WTC11 (cell line): Measurements from ENCODE around the gene PPM1B. TPM values are rescaled to one million over a fixed set of nuclear protein-coding genes. Genes with fewer than 3 reads are reported as not detected.

ENCODE experiments used
- ATAC-seq: fragments of 200-7000 bp; cut with Tn5 transposase; 2 replicates; pipeline ENCODE4 v1.10.0; 2021; ENCODE audit warnings: mild to moderate bottlenecking, moderate library complexity
- CTCF ChIA-PET: fragments of 300-600 bp; sonication (Branson Sonifier 250); formaldehyde crosslinking; loops from one replicate; lab custom pipeline; 2021; ENCODE audit warnings: antibody characterized with exemption; lab: Charles Lee
- POLR2A ChIA-PET: fragments of 350-600 bp; sonication (Branson Sonifier 250); formaldehyde crosslinking; loops from one replicate; lab custom pipeline; 2021; ENCODE audit warnings: antibody characterized with exemption; lab: Charles Lee
- DNase-seq: peaks from one replicate; pipeline ENCODE4 v3.0.0; 2021; ENCODE audit warnings: low spot score
- H3K27ac Mint-ChIP-seq: 2 replicates; pipeline ENCODE4 v1.8.0; 2021; ENCODE audit warnings: mixed read lengths
- H3K27me3 Mint-ChIP-seq: 2 replicates; pipeline ENCODE4 v1.8.0; 2021; ENCODE audit warnings: low read depth, mild to moderate bottlenecking, moderate library complexity, mixed read lengths
- H3K36me3 Mint-ChIP-seq: 2 replicates; pipeline ENCODE4 v1.8.0; 2021; ENCODE audit warnings: mixed read lengths
- H3K4me1 Mint-ChIP-seq: 2 replicates; pipeline ENCODE4 v1.8.0; 2022; ENCODE audit warnings: mixed read lengths
- H3K4me3 Mint-ChIP-seq: 2 replicates; pipeline ENCODE4 v1.8.0; 2021; ENCODE audit warnings: mild to moderate bottlenecking, moderate library complexity, mixed read lengths
- H3K9me3 Mint-ChIP-seq: 2 replicates; pipeline ENCODE4 v1.8.0; 2021; ENCODE audit warnings: mixed read lengths
- ATF1 ChIP-seq: sonication (generic); formaldehyde crosslinking; IDR thresholded peaks from 2 replicates; pipeline ENCODE4 v1.8.1; 2023; ENCODE audit warnings: mild to moderate bottlenecking, moderate library complexity, missing genetic modification reagents
- FOXP1 ChIP-seq: sonication (generic); formaldehyde crosslinking; IDR thresholded peaks from 2 replicates; pipeline ENCODE4 v1.8.0; 2022; ENCODE audit warnings: missing genetic modification reagents, mild to moderate bottlenecking, moderate library complexity, borderline replicate concordance
- KAT7 ChIP-seq: sonication (generic); formaldehyde crosslinking; IDR thresholded peaks from 2 replicates; pipeline ENCODE4 v1.8.1; 2023; ENCODE audit warnings: missing genetic modification reagents, mild to moderate bottlenecking, borderline replicate concordance
- MYBL2 ChIP-seq: sonication (generic); formaldehyde crosslinking; IDR thresholded peaks from 2 replicates; pipeline ENCODE4 v1.8.1; 2023; ENCODE audit warnings: mild to moderate bottlenecking, moderate library complexity, missing genetic modification reagents
- NFE2L1 ChIP-seq: sonication (generic); formaldehyde crosslinking; IDR thresholded peaks from 2 replicates; pipeline ENCODE4 v1.8.1; 2023; ENCODE audit warnings: missing genetic modification reagents
- NR3C1 ChIP-seq: sonication (generic); formaldehyde crosslinking; conservative IDR thresholded peaks from 2 replicates; pipeline ENCODE4 v1.8.1; 2023; ENCODE audit warnings: low read depth, mild to moderate bottlenecking, missing genetic modification reagents
- PRRX2 ChIP-seq: fragments of 250-450 bp; sonication (Bioruptor Pico); IDR thresholded peaks from 2 replicates; pipeline ENCODE4 v1.8.0; 2021; ENCODE audit warnings: mild to moderate bottlenecking
- RORB ChIP-seq: fragments of 250-450 bp; sonication (Bioruptor Pico); IDR thresholded peaks from 2 replicates; pipeline ENCODE4 v1.9.0; 2021; ENCODE audit warnings: mild to moderate bottlenecking
- SOX15 ChIP-seq: fragments of 250-450 bp; sonication (Bioruptor Pico); IDR thresholded peaks from 2 replicates; pipeline ENCODE4 v1.9.0; 2021; ENCODE audit warnings: mild to moderate bottlenecking
- SP1 ChIP-seq: sonication (generic); formaldehyde crosslinking; conservative IDR thresholded peaks from 2 replicates; pipeline ENCODE4 v1.8.1; 2022; ENCODE audit warnings: missing genetic modification reagents
- TCF7 ChIP-seq: sonication (generic); formaldehyde crosslinking; IDR thresholded peaks from 2 replicates; pipeline ENCODE4 v1.8.0; 2022; ENCODE audit warnings: mild to moderate bottlenecking, low read depth, missing genetic modification reagents, moderate library complexity
- TEAD4 ChIP-seq: sonication (generic); formaldehyde crosslinking; IDR thresholded peaks from 2 replicates; pipeline ENCODE4 v1.8.0; 2022; ENCODE audit warnings: mild to moderate bottlenecking, missing genetic modification reagents
- TP53 ChIP-seq: sonication (generic); formaldehyde crosslinking; IDR thresholded peaks from 2 replicates; pipeline ENCODE4 v1.8.1; 2023; ENCODE audit warnings: mild to moderate bottlenecking, missing genetic modification reagents
- ZNF396 ChIP-seq: fragments of 250-450 bp; sonication (Bioruptor Pico); IDR thresholded peaks from 2 replicates; pipeline ENCODE4 v1.8.0; 2021; ENCODE audit warnings: mild to moderate bottlenecking, moderate library complexity, borderline replicate concordance
- ZNF416 ChIP-seq: fragments of 250-450 bp; sonication (Bioruptor Pico); IDR thresholded peaks from 2 replicates; pipeline ENCODE4 v1.9.0; 2021; ENCODE audit warnings: mild to moderate bottlenecking, inconsistent platforms
- ZNF423 ChIP-seq: fragments of 250-450 bp; sonication (Bioruptor Pico); IDR thresholded peaks from 2 replicates; pipeline ENCODE4 v2.1.2; 2022; ENCODE audit warnings: mild to moderate bottlenecking, moderate library complexity
- total RNA-seq: library from RNA; stranded (reverse); gene quantifications from 3 replicates; pipeline ENCODE4 v1.2.3, GENCODE V29; 2021
- TF ChIP-seq, protein P1 (sequence below): sonication (generic); formaldehyde crosslinking; conservative IDR thresholded peaks from 2 replicates; pipeline ENCODE4 v1.8.1; 2022; ENCODE audit warnings: mild to moderate bottlenecking, missing genetic modification reagents
- TF ChIP-seq, protein P2 (sequence below): sonication (generic); formaldehyde crosslinking; IDR thresholded peaks from 2 replicates; pipeline ENCODE4 v1.8.1; 2023; ENCODE audit warnings: mild to moderate bottlenecking, missing genetic modification reagents
- TF ChIP-seq, protein P3 (sequence below): sonication (generic); formaldehyde crosslinking; IDR thresholded peaks from 2 replicates; pipeline ENCODE4 v1.8.0; 2022; ENCODE audit warnings: mild to moderate bottlenecking, missing genetic modification reagents
- TF ChIP-seq, protein P4 (sequence below): sonication (generic); formaldehyde crosslinking; IDR thresholded peaks from 2 replicates; pipeline ENCODE4 v1.8.0; 2022; ENCODE audit warnings: mild to moderate bottlenecking, missing genetic modification reagents
- TF ChIP-seq, protein P5 (sequence below): fragments of 250-450 bp; sonication (Bioruptor Pico); IDR thresholded peaks from 2 replicates; pipeline ENCODE4 v1.9.0; 2021; ENCODE audit warnings: moderate library complexity, mild to moderate bottlenecking, inconsistent platforms, borderline replicate concordance
- TF ChIP-seq, protein P6 (sequence below): sonication (generic); formaldehyde crosslinking; IDR thresholded peaks from 2 replicates; pipeline ENCODE4 v1.8.0; 2022; ENCODE audit warnings: mild to moderate bottlenecking, missing genetic modification reagents
- TF ChIP-seq, protein P7 (sequence below): fragments of 250-450 bp; sonication (Bioruptor Pico); IDR thresholded peaks from 2 replicates; pipeline ENCODE4 v1.9.0; 2021; ENCODE audit warnings: mild to moderate bottlenecking
- TF ChIP-seq, protein P8 (sequence below): sonication (generic); formaldehyde crosslinking; IDR thresholded peaks from 2 replicates; pipeline ENCODE4 v1.8.1; 2022; ENCODE audit warnings: mild to moderate bottlenecking, moderate library complexity, missing genetic modification reagents

The PPM1B gene
- total RNA-seq, 1 experiment from 2014 or later = 96.4 TPM

DNA sequence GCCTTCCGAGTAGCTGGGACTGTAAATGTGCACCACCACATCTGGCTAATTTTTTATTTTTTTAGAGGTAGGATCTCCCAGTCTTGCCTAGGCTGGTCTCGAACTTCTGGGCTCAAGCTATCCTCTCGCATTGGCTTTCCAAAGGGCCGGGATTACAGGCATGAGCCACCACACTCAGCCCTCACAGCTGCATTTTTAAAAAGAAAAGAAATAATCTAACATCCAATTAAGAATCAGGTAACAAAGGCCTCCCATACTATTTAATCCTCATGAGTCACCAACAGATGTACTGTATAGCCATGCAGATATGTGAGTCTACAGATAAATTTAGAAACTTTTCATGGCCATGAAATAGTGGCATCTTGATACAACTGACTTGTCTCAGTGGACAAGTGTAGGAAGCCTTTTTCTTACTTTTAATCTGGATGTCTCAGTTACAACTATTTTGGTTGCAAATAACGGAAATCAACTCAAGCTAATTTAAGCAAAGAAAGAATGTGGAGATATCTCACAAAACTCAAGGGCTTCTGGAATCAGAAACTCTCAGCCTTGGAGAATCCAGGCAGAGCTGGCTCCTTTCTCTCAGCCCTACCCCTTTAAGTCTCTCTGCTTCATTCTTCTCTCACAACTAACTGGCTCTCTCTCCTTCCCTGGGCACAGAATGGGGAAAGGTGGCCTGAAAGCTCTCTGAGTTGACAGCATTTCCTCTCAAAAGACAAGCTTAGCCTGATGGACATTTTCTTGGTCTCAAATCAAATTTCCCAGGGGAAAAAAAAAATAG lies 12.8 kb upstream of the PPM1B start:
- Mint-ChIP-seq H3K36me3 (no peaks in the 10 kb centered on the region), H3K9me3 (peaks cover 10% of the 10 kb centered on the region; the same call in 1 of the 2 replicates), H3K4me1 (peaks cover 3% of the 10 kb centered on the region; the same call in 1 of the 2 replicates), H3K4me3 (no peak overlapping the region), H3K27me3 (no peaks in the 10 kb centered on the region; the same call in 1 of the 2 replicates), H3K27ac (no peak overlapping the region)
- ATAC-seq (no peak), DNase-seq (no peak)
- ChIA-PET POLR2A (no interaction called here), CTCF (no interaction called here)
- TF ChIP-seq, protein P1, sequence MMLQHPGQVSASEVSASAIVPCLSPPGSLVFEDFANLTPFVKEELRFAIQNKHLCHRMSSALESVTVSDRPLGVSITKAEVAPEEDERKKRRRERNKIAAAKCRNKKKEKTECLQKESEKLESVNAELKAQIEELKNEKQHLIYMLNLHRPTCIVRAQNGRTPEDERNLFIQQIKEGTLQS (CRISPR knock-in tag) = no peak
- TF ChIP-seq ZNF423 (CRISPR knock-in tag) = no peak
- no peak for TF ChIP-seq TEAD4 (CRISPR knock-in tag)
- TF ChIP-seq PRRX2 (CRISPR knock-in tag) = no peak
- TF ChIP-seq RORB (CRISPR knock-in tag) = no peak
- TF ChIP-seq SOX15 (CRISPR knock-in tag) = no peak
- TF ChIP-seq, protein P2, sequence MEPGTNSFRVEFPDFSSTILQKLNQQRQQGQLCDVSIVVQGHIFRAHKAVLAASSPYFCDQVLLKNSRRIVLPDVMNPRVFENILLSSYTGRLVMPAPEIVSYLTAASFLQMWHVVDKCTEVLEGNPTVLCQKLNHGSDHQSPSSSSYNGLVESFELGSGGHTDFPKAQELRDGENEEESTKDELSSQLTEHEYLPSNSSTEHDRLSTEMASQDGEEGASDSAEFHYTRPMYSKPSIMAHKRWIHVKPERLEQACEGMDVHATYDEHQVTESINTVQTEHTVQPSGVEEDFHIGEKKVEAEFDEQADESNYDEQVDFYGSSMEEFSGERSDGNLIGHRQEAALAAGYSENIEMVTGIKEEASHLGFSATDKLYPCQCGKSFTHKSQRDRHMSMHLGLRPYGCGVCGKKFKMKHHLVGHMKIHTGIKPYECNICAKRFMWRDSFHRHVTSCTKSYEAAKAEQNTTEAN (CRISPR knock-in tag) = no peak
- no peak for TF ChIP-seq NR3C1
- TF ChIP-seq, protein P3, sequence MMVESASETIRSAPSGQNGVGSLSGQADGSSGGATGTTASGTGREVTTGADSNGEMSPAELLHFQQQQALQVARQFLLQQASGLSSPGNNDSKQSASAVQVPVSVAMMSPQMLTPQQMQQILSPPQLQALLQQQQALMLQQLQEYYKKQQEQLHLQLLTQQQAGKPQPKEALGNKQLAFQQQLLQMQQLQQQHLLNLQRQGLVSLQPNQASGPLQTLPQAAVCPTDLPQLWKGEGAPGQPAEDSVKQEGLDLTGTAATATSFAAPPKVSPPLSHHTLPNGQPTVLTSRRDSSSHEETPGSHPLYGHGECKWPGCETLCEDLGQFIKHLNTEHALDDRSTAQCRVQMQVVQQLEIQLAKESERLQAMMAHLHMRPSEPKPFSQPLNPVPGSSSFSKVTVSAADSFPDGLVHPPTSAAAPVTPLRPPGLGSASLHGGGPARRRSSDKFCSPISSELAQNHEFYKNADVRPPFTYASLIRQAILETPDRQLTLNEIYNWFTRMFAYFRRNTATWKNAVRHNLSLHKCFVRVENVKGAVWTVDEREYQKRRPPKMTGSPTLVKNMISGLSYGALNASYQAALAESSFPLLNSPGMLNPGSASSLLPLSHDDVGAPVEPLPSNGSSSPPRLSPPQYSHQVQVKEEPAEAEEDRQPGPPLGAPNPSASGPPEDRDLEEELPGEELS = no peak
- TF ChIP-seq ZNF396 (CRISPR knock-in tag) = no peak
- TF ChIP-seq, protein P4, sequence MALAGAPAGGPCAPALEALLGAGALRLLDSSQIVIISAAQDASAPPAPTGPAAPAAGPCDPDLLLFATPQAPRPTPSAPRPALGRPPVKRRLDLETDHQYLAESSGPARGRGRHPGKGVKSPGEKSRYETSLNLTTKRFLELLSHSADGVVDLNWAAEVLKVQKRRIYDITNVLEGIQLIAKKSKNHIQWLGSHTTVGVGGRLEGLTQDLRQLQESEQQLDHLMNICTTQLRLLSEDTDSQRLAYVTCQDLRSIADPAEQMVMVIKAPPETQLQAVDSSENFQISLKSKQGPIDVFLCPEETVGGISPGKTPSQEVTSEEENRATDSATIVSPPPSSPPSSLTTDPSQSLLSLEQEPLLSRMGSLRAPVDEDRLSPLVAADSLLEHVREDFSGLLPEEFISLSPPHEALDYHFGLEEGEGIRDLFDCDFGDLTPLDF = no peak
- TF ChIP-seq, protein P5, sequence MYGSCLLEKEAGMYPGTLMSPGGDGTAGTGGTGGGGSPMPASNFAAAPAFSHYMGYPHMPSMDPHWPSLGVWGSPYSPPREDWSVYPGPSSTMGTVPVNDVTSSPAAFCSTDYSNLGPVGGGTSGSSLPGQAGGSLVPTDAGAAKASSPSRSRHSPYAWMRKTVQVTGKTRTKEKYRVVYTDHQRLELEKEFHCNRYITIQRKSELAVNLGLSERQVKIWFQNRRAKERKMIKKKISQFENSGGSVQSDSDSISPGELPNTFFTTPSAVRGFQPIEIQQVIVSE (CRISPR knock-in tag) = no peak
- TF ChIP-seq, protein P6, sequence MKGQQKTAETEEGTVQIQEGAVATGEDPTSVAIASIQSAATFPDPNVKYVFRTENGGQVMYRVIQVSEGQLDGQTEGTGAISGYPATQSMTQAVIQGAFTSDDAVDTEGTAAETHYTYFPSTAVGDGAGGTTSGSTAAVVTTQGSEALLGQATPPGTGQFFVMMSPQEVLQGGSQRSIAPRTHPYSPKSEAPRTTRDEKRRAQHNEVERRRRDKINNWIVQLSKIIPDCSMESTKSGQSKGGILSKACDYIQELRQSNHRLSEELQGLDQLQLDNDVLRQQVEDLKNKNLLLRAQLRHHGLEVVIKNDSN (CRISPR knock-in tag) = no peak
- no peak for TF ChIP-seq SP1 (CRISPR knock-in tag)
- TF ChIP-seq TP53 (CRISPR knock-in tag) = no peak
- TF ChIP-seq ZNF416 (CRISPR knock-in tag) = no peak

DNA sequence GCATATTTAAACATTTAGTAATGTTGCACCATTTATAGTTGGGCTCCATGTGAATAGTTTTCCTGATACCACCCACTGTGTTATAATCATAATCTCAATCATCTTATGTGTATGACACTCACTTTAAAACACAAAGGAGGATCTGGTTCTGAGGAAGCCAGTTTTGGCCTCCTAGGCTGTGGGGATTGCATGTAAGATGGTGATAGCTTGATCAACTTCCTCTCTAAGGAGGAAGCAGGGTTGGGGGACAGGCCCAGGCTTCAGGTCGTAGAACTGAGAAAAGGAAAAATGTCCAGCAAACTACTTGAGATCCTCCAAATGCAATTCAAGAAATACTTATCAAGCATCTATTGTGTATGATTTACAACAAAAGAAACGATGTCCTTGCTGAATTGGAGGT lies 4.9 kb upstream of the PPM1B start:
- POLR2A ChIA-PET = no interaction called here
- ATAC-seq = no peak
- H3K4me1 Mint-ChIP-seq = peaks cover 14% of the 10 kb centered on the region
- DNase-seq = no peak
- peaks cover 23% of the 10 kb centered on the region for H3K36me3 Mint-ChIP-seq
- TF ChIP-seq KAT7 (CRISPR knock-in tag) = no peak
- no peak for TF ChIP-seq PRRX2 (CRISPR knock-in tag)
- TF ChIP-seq NFE2L1 (CRISPR knock-in tag) = no peak
- no peak for TF ChIP-seq TCF7
- TF ChIP-seq, protein P7, sequence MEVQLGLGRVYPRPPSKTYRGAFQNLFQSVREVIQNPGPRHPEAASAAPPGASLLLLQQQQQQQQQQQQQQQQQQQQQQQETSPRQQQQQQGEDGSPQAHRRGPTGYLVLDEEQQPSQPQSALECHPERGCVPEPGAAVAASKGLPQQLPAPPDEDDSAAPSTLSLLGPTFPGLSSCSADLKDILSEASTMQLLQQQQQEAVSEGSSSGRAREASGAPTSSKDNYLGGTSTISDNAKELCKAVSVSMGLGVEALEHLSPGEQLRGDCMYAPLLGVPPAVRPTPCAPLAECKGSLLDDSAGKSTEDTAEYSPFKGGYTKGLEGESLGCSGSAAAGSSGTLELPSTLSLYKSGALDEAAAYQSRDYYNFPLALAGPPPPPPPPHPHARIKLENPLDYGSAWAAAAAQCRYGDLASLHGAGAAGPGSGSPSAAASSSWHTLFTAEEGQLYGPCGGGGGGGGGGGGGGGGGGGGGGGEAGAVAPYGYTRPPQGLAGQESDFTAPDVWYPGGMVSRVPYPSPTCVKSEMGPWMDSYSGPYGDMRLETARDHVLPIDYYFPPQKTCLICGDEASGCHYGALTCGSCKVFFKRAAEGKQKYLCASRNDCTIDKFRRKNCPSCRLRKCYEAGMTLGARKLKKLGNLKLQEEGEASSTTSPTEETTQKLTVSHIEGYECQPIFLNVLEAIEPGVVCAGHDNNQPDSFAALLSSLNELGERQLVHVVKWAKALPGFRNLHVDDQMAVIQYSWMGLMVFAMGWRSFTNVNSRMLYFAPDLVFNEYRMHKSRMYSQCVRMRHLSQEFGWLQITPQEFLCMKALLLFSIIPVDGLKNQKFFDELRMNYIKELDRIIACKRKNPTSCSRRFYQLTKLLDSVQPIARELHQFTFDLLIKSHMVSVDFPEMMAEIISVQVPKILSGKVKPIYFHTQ (CRISPR knock-in tag) = no peak
- TF ChIP-seq FOXP1 = no peak
- TF ChIP-seq, protein P8, sequence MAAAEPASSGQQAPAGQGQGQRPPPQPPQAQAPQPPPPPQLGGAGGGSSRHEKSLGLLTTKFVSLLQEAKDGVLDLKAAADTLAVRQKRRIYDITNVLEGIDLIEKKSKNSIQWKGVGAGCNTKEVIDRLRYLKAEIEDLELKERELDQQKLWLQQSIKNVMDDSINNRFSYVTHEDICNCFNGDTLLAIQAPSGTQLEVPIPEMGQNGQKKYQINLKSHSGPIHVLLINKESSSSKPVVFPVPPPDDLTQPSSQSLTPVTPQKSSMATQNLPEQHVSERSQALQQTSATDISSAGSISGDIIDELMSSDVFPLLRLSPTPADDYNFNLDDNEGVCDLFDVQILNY (CRISPR knock-in tag) = no peak
- TF ChIP-seq ATF1 (CRISPR knock-in tag) = no peak
- TF ChIP-seq ZNF423 (CRISPR knock-in tag) = no peak
- TF ChIP-seq MYBL2 (CRISPR knock-in tag) = no peak
- TF ChIP-seq ZNF396 (CRISPR knock-in tag) = no peak
- TF ChIP-seq, all 79 proteins: peak for 0
- CTCF ChIA-PET = no interaction called here
- H3K4me3 Mint-ChIP-seq = no peak overlapping the region
- no peaks in the 10 kb centered on the region; the same call in none of the 2 replicates for H3K27me3 Mint-ChIP-seq
- H3K27ac Mint-ChIP-seq = no peak overlapping the region
- H3K9me3 Mint-ChIP-seq = peaks cover 21% of the 10 kb centered on the region
